Natural killer cell treated with Interleukin-12 subunit alpha and Interleukin-12 subunit beta and Interleukin-15 and Interleukin-18, amount 100 ng/mL, for 72 hours (primary cell): ENCODE measurements around the gene NOP9. TPM values are rescaled to one million over a fixed set of nuclear protein-coding genes. Genes with fewer than 3 reads are reported as not detected.

Source experiments
- ATAC-seq, 2 donors: fragments of 150-1000 bp; cut with Tn5 transposase in 1 of 2; sonication (Bioruptor Pico), chemical (Tn5 transposase) in 1 of 2; 2 replicates each; pipeline ENCODE4 v1.10.0; 2021
- DNase-seq: peaks from one replicate; pipeline ENCODE4 v3.0.0; 2022; ENCODE audit warnings: low spot score
- H3K27ac Mint-ChIP-seq, 2 donors: 1 replicate in 1 of 2; 2 replicates in 1 of 2; pipeline ENCODE4 v1.8.0; 2022; ENCODE audit warnings: mixed read lengths in 2 of 2, mild to moderate bottlenecking in 1 of 2, moderate library complexity in 1 of 2
- H3K27me3 Mint-ChIP-seq, 2 donors: 1 replicate in 1 of 2; 2 replicates in 1 of 2; pipeline ENCODE4 v1.8.0; 2022; ENCODE audit warnings: mixed read lengths in 2 of 2
- H3K36me3 Mint-ChIP-seq: one replicate; pipeline ENCODE4 v1.8.0; 2022; ENCODE audit warnings: mixed read lengths
- H3K4me1 Mint-ChIP-seq, 2 donors: 1 replicate in 1 of 2; 2 replicates in 1 of 2; pipeline ENCODE4 v1.8.0; 2022; ENCODE audit warnings: low read depth in 2 of 2, mixed read lengths in 2 of 2, mild to moderate bottlenecking in 1 of 2
- H3K4me3 Mint-ChIP-seq: one replicate; pipeline ENCODE4 v1.8.0; 2022; ENCODE audit warnings: mixed read lengths
- H3K9me3 Mint-ChIP-seq: 2 replicates; pipeline ENCODE4 v1.8.0; 2022; ENCODE audit warnings: mixed read lengths
- total RNA-seq, 2 donors: library from RNA; stranded (reverse); gene quantifications; one replicate each; pipeline ENCODE4 v1.2.3, GENCODE V29; 2022

Gene NOP9
- total RNA-seq, 2 donors from 2014 or later: 38.5 to 59.0 TPM

DNA sequence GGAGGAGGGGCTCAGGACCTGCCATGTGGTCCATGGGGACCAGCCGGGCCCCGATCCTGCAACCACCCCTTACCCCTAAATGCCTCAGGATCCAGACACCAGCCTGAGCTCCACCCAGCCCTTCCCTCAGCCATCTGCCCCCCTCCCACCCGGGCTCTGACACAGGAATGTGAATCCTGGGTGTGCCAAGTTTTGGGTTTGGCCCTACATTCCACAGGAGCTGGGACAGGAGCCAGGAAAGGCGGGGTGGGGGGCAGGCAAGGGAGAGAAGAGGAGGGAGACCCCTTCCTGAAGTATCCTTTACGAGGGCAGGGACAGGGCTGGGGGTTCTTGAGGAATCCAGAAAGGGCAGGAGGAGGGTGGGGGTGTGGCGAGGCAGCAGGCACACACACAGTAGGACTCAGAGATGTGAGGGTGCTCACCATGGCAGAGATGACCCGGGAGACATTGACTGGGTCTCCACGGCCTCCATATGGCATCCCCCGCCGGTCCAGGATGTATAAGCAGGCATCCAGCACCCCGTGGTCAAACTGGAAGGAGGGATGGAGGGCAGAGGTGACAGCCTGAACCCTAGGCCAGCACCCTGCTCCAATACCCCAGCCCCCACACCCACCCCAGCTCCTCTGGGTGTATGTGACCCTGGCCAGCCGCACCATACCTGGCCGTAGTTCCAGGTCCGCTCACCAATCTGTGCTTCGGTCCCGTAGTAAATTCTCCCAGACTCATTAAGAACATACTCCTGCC is 40.2 kb upstream of the NOP9 start:
- no peak for ATAC-seq
- H3K27ac Mint-ChIP-seq: no peak overlapping the region
- H3K27me3 Mint-ChIP-seq: no peaks in the 10 kb centered on the region
- no peak for DNase-seq
- no peaks in the 10 kb centered on the region for H3K36me3 Mint-ChIP-seq
- no peak overlapping the region for H3K4me3 Mint-ChIP-seq
- no peaks in the 10 kb centered on the region for H3K9me3 Mint-ChIP-seq
- no peaks in the 10 kb centered on the region for H3K4me1 Mint-ChIP-seq

- ATAC-seq (no peak), DNase-seq (no peak)
- Mint-ChIP-seq H3K4me1 (no peaks in the 10 kb centered on the region), H3K36me3 (no peaks in the 10 kb centered on the region), H3K9me3 (no peaks in the 10 kb centered on the region), H3K27me3 (no peaks in the 10 kb centered on the region), H3K4me3 (no peak overlapping the region), H3K27ac (no peak overlapping the region)
These were observed 39.4 kb upstream of the NOP9 start for GRCh38 chr14:24260026-24260779.

- no peak for DNase-seq
- Mint-ChIP-seq H3K27me3 (no peaks in the 10 kb centered on the region), H3K4me1 (no peaks in the 10 kb centered on the region), H3K36me3 (no peaks in the 10 kb centered on the region), H3K4me3 (no peak overlapping the region), H3K27ac (no peak overlapping the region), H3K9me3 (no peaks in the 10 kb centered on the region)
- ATAC-seq: no peak
These were observed 38.9 kb upstream of the NOP9 start for GRCh38 chr14:24260780-24261157.

DNA sequence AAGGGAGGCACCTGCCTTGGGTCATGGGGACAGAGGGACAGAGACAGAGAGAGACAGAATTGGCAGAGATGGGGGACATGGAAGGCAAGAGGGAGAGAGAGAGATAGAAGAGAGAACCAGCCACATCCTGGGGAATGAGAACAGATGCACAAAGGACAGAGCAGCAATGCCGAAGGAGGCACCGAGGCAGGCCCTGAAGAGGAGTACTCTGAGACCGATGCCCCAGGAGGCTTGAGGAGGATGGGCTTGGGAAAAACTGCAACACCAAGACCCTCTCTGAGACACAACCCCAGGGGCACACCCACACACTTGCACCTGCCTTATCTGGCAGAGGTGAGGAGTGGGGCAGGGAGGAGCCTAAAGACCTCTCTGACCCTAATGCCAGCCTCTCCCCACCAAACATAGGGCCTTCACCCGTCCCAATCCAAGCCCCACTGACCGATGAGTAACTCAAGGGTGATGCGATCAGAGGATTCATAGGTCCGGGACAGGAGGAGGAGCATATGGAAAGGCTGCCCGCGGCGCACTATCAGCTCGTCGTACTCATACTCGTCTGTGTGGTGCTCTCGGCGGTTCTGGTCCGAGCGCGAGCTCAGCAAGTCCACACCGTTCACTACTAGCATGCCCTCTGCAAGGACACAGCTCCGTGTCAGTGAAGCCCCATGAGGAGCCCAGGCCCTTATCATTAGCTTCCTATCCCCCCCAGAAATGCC is 38.2 kb upstream of the NOP9 start:
- Mint-ChIP-seq H3K27me3 (no peaks in the 10 kb centered on the region), H3K9me3 (no peaks in the 10 kb centered on the region), H3K27ac (no peak overlapping the region), H3K4me1 (peaks cover 0 to under 1% of the 10 kb centered on the region in 2 donors), H3K36me3 (no peaks in the 10 kb centered on the region), H3K4me3 (no peak overlapping the region)
- ATAC-seq: no peak
- no peak for DNase-seq

- ATAC-seq (no peak), DNase-seq (no peak)
- Mint-ChIP-seq H3K36me3 (no peaks in the 10 kb centered on the region), H3K27ac (no peak overlapping the region), H3K9me3 (no peaks in the 10 kb centered on the region), H3K4me1 (peaks cover 0 to 4% of the 10 kb centered on the region in 2 donors), H3K27me3 (no peaks in the 10 kb centered on the region), H3K4me3 (no peak overlapping the region)
These were observed 37.7 kb upstream of the NOP9 start for GRCh38 chr14:24261969-24262327.

DNA sequence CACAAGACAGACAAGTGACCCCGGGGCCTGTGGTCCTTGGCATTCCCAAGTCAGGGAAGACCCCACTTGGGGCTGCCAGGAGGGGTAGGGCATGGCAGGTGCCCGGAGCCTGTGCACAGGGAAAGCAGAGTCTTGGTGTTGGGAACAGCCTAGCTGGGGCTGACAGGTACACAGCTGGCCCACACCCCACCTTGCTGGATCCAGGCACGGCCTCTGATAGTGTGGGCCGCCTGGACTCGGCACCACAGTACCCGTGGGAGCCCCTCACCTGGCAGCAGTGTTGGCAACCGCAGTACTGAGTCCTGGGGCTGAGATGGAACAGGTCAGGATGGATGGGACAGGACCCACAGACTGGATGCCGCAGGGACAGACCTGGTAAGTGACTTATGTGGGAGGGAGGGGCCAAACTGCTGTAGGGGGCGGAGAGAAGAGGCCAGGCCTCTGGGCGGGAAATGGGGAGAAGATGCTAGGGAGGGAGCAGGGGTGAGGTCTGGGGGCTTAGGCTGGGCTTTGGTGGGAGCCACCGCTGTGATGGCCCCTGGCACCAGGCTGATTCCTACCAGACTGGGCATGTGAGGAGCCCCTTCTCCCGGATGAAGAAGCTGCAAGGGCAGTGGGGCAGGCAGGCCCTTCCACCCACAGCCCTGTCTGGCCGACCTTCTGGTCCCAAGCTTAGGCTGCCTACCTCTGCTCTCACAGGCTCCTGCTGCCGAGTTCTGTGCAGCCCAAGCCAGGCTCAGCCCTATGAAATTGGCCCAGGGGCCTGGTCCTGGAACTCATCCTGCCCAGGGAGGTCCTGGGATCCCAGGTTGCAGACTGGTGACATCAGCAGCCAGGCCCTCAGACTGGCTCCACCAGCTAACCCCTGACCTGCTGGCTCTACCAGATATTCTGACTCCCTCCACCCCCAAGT is 36.6 kb upstream of the NOP9 start, which contains the start of gene TGM1:
Gene TGM1, minus strand, starts transcription at position 357 of the 913 bp plus-strand sequence. CDS start 825 bp downstream, outside the sequence.
- H3K36me3 Mint-ChIP-seq: no peaks in the 10 kb centered on the region
- H3K9me3 Mint-ChIP-seq: no peaks in the 10 kb centered on the region
- ATAC-seq: no peak
- H3K27ac Mint-ChIP-seq: no peak within 1 kb of the TSS
- peaks cover 0 to 7% of the 10 kb centered on the region in 2 donors for H3K4me1 Mint-ChIP-seq
- DNase-seq: no peak
- no peak within 1 kb of the TSS for H3K4me3 Mint-ChIP-seq
- H3K27me3 Mint-ChIP-seq: no peaks in the 10 kb centered on the region

GRCh38 chr14:24263848-24264247 is 35.8 kb upstream of the NOP9 start:
- no peak for DNase-seq
- Mint-ChIP-seq H3K36me3 (no peaks in the 10 kb centered on the region), H3K9me3 (no peaks in the 10 kb centered on the region), H3K27me3 (no peaks in the 10 kb centered on the region), H3K27ac (no peak overlapping the region), H3K4me1 (peaks cover 0 to 7% of the 10 kb centered on the region in 2 donors), H3K4me3 (no peak overlapping the region)
- ATAC-seq: no peak

GRCh38 chr14:24264298-24264697 is 35.4 kb upstream of the NOP9 start:
- no peak for ATAC-seq

DNA sequence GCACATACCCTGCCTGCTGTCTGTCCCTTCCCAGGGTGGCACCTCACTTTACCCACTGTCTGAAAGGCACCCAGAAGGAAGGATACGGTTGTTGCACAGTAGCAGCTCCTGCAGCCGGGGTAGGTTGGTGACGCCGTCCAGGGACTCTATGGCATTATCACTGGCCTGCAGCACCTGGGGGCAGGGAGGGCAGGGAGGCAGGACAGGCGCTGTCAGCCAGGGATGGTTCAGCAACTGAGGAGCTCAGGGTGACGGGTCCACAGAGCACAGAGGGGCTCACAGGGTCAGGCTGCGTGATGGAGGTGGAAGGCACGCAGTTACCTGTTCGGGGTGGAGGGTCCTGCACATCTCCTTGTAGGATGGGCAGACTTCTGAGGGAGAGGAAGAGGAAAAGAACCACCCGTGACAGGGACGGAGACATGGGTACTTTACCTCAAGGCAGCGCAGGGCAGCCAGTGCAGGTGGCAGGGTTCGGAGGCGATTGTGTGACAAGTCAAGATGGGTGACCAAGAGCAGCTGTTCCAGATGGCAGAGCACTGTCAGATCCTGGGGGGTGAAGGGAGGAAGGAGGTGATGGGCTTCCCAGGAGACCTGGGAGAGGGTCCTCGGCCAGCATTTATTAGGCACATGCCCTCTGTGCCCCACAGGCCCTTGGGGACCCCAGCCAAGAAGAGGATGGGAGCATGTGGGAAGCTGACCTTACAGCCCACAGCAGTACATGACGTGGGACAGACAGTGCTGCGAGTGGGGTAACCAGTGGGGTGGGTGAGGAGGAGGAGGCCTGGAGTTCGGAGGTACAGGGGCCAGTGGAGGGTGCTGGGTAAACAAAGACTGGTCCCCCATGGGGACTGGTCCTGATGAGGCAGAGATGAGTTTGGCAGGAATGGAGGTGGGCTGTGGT is 33.1 kb upstream of the NOP9 start:
- H3K4me1 Mint-ChIP-seq: peaks cover 12 to 19% of the 10 kb centered on the region in 2 donors
- H3K9me3 Mint-ChIP-seq: no peaks in the 10 kb centered on the region
- no peak for ATAC-seq
- no peaks in the 10 kb centered on the region for H3K27me3 Mint-ChIP-seq
- H3K36me3 Mint-ChIP-seq: no peaks in the 10 kb centered on the region
- H3K27ac Mint-ChIP-seq: no peak overlapping the region
- DNase-seq: no peak
- H3K4me3 Mint-ChIP-seq: no peak overlapping the region

More at GRCh38 chr14:24264298-24264697, 35.4 kb upstream of the NOP9 start:
- no peak for DNase-seq
- Mint-ChIP-seq H3K4me3 (no peak overlapping the region), H3K27me3 (no peaks in the 10 kb centered on the region), H3K27ac (no peak overlapping the region), H3K36me3 (no peaks in the 10 kb centered on the region), H3K9me3 (no peaks in the 10 kb centered on the region), H3K4me1 (peaks cover 0 to 7% of the 10 kb centered on the region in 2 donors)

DNA sequence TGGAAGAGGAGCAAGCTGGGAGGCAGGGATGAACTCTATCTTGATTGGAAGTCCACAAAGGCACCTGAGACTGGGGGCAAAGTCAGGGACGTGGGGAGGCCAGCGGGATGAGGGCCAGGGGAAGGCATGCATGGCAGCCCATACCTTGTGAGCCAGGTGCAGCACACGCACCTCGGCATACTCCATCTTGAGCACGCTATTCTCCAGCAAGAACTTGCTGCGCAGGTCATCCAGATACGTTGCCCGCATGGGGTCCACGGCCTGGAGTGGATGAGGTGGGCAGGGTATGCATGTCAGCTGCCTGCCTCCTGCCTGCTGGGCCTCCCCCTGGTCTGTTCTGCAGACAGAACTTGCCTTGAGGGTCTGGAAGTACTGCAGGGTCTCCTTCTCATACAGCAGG is 32.1 kb upstream of the NOP9 start:
- Mint-ChIP-seq H3K36me3 (no peaks in the 10 kb centered on the region), H3K27ac (no peak overlapping the region), H3K27me3 (no peaks in the 10 kb centered on the region), H3K4me3 (no peak overlapping the region), H3K9me3 (no peaks in the 10 kb centered on the region), H3K4me1 (peaks cover 21 to 27% of the 10 kb centered on the region in 2 donors)
- no peak for DNase-seq
- ATAC-seq: no peak

- Mint-ChIP-seq H3K36me3 (no peaks in the 10 kb centered on the region), H3K9me3 (no peaks in the 10 kb centered on the region), H3K27ac (no peak overlapping the region), H3K4me1 (peaks cover 28 to 32% of the 10 kb centered on the region in 2 donors), H3K27me3 (no peaks in the 10 kb centered on the region), H3K4me3 (no peak overlapping the region)
- ATAC-seq (no peak), DNase-seq (no peak)
These were observed 31.4 kb upstream of the NOP9 start for GRCh38 chr14:24268225-24268624.

GRCh38 chr14:24269368-24269767 is 30.3 kb upstream of the NOP9 start:
- H3K27me3 Mint-ChIP-seq: no peaks in the 10 kb centered on the region
- no peaks in the 10 kb centered on the region for H3K36me3 Mint-ChIP-seq
- H3K9me3 Mint-ChIP-seq: no peaks in the 10 kb centered on the region
- H3K4me1 Mint-ChIP-seq: peaks cover 40 to 44% of the 10 kb centered on the region in 2 donors
- ATAC-seq: no peak
- H3K4me3 Mint-ChIP-seq: no peak overlapping the region
- no peak for DNase-seq
- H3K27ac Mint-ChIP-seq: no peak overlapping the region
